T-helper 2 cell (primary cell): ENCODE measurements around the gene KIAA1217.

Experiments used
- DNase-seq, 5 experiments: peaks; one replicate each; pipeline versions ENCODE4 v3.0.0 to v3.0.0-alpha.2; 2012 to 2022

The KIAA1217 gene

DNA sequence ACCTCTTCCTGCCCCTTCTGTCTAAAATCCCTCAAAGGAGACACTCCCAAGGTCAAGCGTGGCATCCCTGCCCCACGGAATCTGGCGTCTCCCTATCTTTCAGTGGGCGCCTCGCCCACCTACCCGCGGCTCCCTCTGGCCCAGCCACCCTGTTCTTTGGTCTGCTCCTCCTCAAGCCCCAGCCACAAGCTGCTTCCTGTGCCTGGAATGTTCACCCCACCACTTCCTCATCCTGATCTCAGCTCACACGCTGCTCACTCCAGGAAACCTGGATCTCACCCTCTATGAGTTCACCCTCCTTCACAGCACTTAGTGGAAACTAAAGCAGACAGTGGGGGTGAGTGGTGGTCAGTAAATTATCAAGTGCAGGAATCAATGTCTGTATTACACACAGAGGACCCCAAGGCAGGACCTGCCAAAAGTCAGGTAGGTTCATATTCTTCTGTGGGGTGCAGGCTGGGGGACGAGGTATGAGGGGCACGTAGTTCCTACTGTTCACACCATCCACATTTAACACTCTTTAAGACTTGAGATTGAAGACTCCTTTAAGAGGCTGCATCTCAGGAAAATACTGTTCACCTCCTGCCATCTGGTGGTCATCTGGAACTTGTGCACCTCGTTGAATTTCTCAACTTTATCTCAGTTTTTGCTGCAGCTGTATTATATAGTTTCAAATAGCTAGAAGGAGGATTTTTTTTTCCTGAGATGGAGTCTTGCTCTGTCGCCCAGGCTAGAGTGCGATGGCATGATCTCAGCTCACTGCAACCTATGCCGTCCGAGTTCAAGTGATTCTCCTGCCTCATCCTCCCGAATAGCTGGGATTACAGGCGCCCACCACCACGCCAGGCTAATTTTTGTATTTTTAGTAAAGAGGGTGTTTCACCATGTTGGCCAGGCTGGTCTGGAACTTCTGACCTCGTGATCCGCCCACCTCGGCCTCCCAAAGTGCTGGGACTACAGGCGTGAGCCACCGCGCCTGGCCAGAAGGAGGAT is 348.1 kb downstream of the KIAA1217 start:
- peak in 1 of 5 experiments; percentile 58 for DNase-seq

DNA sequence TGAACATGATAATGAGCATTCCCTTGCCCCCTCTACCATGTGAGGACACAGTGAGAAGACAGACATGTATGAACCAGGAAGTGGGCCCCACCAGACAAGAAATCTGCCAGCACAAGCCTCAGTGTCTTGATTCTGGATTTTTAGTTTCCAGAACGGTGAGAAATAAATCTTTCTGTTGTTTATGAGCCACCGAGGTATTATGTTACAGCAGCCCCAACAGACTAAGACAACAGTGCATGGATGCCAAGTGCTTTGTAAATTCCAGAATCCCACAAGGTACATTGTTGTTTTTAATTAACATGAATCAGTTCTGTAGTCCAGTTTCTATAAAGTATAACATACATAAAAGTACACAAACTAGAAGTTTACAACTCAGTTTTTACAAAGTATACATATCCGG is 352.5 kb downstream of the KIAA1217 start:
- DNase-seq, result no peak

DNA sequence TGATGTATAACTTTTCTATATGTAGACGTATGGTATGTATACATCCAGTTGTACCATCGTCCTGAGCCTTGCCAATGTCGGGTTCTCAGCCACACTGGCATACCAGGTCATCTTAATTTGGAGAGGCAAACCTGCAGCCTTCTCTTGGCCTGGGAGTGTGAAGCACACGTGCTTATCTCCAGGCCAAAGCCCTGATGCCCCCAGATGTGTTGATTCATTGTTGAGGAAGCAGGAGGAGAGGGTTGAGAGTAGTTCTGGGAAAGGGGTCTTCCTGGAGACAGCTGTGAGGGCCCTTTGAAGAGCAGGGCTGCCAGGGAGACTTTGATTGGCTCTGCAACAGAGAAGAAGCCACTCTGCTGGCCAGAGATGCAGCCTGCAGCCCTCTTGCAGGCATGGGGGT is 359.1 kb downstream of the KIAA1217 start:
- DNase-seq, result no peak

DNA sequence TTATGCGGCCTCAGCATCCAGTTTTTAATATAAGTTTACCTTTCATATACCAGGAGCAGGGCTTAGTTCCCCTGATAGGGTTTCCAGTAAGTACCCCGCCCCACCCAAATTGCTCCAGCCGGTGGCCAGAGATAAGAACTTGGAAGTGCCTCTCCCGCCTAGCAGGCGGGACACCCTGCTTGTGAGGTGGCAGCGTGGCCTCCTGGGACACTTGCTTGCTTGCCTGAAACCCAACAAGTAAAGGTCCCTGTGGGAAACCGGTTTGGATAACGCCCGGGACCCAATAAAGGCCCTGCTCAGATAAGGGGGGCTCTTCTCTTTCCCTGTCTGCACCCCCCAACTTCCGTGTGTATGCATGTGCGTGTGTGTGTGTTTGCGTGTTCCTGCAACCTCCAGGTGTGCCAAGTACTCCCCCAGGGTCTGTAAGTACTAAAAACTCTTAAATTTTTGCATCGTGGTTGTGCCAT is 360.4 kb downstream of the KIAA1217 start:
- no peak for DNase-seq

DNA sequence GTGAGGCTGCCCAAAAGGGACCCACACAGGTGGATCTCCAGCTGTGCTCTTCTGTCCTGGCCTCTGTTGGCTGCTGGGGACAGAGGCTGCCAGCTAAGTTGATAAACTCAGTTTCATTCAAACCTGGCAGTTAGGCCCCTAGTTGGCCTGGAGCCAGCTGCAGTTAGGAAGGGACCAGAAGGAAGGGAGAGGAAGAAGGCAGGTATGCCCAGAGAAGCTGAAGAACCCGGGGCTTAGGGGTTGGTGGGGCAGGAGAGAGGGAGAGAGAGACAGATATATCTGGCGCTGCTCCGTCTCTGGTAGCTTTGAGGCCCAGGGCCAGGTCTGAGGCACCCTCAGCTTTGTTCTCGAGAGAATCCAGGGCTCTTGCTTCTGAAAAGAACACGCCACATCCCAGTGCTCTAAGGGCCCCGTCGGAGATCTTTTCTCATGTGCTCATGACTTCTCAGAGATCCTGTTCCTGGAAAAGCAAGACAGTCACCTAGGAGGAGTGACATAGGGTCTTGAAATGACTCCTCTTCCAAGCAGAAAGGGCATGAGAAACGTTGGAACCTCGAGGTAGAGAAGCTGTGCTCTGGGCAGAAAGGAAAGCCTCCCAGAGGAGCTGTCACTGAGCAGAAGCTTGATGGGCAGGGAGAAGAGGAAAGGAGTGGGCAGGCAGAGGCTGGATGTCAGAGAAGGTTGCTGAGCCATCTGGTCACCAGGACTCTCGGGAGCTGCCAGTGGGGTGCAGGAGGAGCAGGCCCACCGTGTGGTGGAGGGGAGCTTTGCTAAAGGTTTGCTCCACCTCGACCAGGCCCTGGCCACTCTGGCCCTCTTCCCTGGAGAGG is 361.1 kb downstream of the KIAA1217 start:
- DNase-seq, result no peak

DNA sequence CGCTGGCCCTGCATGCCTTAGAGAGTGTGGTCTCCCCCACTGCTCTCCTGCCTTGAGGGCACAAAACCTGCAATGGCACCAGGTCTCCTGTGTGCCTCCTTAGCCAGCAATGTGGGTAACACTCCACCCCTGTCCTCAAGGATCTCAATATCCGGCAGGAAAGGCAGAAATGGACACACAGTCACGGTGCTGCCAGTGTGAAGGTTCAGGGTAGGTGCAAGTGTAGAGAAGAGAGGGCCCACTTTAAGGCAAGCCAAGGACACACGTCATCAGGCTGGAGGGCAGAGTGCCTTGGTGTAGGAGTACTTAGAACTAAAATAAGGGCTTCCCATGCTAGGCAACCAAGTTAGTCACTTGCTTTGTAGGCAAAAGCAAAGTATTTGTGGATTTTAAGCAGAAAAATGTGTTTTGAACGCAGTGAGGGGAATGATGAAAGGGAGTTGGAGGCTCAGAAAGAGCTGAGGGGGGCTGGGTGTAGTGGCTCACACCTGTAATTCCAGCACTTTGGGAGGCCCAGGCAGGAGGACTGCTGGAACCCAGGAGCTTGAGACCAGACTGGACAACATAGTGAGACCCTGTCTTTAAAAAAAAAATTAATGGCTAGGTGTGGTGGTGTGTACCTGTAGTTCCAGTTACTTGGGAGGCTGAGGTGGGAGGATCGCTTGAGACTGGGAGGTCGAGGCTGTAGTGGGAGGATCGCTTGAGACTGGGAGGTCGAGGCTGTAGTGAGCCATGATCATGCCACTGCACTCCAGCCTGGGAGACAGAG is 361.9 kb downstream of the KIAA1217 start:
- DNase-seq, result no peak

DNA sequence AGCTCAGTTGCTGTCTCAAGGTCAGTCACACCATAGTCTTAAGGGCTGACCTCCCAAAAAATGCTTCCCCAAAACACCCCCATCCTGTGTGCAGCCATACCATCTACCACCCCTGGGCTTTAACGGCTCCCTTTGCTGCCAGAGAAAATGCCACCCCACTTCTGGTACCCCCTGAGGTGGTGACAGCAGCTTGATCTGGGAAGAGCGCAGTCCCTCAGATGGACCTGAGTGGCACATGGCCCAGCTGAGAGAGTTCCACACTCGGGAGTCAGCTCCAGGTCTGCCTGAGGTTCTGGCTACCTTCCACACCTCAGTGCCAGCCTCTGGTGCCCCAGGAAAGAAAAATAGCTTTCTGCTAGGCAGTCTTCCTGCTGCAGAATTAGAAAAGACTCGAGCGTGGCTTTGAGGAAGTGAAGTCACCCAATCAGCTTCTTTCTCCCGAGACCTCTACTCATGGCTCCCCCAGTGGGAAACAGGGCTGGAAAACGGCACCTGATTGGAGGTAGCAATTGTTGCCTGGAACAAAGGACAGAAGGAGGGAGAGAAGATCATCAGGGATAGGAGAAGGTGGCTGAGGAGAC is 363.0 kb downstream of the KIAA1217 start:
- DNase-seq, result no peak

DNA sequence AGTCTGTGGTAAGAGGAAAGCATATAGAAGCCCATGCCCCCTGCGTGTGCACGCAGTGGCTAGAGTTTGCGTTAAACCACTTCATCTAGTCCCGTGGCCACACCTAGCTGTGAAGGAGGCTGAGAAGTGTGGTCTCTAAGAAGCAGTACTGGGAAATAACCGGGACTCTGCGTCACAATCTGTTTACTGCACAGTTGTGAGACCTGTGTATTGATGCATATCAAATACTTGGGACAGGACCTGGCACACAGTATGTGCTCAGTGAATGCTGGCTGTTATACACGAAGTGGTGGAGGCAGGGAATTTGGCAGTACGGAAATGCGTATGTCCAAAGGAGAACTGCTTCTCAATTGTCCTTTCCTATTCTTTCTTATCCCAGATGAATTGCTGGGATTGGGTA is 365.2 kb downstream of the KIAA1217 start:
- DNase-seq, result no peak

DNA sequence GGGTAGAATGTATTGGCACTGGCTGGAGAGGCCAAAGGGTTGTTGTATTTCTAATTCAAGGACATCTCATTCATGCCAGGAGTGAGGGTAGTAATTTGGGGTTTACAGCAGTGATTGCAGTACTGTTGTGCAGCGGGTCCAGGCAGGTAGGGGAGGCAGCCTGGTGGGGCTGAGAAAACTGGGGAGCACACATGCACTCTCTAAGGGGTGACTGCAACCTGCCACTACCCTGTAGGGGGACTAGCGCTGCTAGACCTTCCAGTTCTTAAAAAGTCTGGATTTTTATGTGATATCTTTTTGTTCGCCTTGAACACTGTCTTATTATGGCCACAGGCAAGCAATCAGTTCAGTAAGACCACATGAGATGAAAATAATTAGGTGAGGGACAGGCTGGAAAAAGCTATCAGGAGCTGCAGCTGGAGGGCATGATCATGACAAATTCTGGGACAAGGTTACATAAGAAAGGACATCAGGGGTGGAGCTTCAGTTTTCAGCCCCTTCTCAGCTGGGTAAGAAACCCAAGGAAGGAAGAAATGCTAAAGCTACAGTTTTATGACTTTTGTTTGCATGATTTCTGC is 365.7 kb downstream of the KIAA1217 start:
- DNase-seq, result no peak

DNA sequence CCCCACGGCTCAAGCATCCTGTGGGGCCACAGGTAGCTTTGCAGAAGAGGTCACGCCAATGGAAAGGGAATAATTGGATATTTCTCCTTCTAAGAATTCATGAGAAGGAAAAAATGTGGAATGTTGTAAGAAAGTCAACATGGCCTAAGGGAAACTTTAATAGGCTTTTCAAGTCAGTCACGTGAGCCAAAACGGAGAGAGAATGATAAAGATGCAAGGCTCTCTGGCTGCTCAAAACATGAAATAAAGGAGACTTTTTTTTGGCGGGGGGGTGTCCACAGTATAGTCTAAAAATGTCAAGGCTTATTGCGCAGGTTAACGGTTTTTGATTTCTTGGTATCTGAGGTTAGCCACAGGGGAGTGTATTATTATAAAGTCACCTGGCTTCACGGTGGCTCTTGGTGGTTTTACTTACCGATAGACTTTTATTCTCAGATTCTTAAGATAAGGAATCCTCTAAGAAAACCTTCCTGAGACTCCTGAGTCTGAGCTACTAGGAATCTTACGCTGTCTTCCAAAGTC is 366.6 kb downstream of the KIAA1217 start:
- peak in 1 of 5 experiments; percentile 53 for DNase-seq

DNA sequence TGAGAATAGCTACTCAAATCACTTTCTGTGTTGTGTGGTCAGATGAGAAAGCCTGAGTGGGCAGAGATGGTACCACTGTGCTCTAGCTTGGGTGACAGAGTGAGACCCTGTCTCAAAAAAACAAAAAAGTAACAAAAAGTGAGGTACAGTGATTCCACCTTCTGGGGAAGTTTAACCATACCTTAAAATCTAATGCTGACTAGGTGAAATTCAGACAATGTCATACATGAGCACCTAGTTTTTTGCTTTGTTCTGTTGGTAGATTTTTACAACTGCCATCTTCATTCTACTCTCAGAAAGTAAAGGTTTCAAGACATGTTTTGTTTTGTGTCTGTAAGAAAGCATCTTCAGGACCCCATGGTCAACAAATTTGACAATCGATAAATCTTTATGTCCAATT is 370.5 kb downstream of the KIAA1217 start:
- DNase-seq, result no peak

DNA sequence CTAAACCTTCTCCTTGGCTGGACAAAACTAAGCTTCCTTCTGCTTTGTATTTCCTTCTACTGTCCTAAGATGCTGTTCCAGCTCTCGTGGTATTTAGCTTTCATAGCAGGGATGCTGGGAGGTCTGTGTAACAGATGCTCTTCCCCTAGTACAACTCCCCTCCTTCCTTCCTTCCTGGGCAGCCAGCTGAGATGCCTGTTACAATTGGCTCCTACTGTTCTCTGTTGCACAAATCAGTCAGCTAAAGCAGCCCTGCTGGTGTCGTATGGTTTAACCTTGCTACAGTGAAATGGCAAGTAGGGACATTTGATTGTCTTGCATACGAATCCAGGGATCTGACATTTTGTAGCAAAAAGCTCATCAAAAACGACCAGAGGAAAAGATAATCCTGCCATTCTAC is 371.0 kb downstream of the KIAA1217 start:
- no peak for DNase-seq

DNA sequence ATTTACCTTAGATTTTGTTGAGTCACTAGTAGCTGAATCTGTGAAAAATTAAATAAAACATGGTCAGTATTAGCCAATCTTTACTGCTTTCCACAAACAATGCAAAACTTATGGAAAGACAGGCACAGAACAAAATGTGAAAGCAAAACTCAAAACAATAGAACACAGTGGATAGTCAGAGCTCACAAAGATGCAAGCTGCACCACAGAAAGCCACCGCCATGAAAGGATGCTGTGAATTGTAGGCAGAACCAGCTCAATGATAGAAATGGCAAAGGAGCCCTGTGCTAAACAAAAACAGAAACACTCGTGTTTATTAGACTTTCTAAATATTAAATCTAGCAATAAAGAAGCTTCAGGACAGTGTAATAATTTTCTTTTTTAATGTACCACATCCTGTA is 380.3 kb downstream of the KIAA1217 start:
- no peak for DNase-seq

DNA sequence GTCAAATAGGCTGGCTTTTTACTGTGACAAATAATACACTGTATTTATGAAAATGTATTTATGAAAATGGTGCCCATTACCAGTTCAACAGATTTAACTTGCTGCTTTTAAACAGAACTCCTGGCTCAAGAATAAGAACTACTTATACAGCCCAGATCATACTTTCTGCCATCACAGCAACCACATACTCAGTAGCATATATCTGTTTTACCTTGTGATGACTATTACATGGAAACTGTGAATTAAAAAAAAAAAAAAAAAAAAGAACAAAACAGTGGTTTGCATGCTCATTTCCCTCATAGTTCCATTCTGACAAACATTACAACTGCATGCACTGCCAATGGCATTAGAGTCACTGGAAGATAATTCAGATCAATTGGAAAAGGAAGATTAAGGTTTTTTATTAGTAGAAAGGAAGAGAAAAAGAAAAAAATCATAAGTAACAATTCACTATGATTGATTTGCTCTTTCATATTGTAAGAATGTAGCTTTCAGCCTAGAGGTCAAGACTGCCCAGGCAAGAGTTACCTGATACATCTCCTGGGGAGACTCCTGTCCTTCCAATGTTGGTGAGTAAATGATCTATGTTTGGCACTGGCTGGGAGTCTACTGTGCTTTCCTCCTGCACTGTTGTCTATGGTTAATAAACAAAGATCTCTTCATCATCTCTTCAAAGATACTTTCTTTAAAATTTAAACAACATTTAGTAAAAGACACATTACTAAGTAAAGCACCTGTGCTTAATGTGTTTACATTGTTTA is 381.9 kb downstream of the KIAA1217 start:
- no peak for DNase-seq

DNA sequence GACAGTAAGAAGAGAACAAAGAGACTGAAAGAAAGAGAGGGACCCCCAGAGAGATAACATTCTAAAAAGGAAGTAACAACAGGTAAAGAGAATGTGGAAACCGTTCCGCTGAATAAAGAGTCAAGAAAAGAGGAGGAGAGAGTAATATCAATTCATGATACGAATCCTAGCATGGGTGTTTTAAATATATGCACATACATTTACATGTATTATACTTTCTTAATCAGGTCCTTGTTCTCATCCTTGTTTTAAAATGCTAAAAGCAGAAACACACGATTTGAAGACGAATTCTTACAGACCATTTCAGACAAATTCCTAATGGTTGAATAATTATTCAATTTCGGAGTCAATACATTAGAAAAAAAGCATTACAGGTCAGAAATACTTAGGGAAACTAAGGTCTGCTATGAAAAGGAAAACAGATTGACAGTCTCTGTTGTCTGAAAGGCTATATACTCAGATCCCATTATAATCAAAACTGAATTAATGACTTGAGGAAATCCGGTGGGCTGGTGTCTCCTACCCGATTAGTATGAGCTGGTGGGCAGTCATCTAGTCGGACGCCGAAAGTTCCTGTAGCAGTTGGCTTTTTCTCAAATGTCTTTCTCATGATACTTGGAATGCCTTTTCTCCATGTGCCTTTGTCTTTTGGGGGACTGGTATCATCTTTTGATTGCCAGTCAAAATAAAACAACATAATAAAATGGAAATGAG is 387.4 kb downstream of the KIAA1217 start:
- no peak for DNase-seq

DNA sequence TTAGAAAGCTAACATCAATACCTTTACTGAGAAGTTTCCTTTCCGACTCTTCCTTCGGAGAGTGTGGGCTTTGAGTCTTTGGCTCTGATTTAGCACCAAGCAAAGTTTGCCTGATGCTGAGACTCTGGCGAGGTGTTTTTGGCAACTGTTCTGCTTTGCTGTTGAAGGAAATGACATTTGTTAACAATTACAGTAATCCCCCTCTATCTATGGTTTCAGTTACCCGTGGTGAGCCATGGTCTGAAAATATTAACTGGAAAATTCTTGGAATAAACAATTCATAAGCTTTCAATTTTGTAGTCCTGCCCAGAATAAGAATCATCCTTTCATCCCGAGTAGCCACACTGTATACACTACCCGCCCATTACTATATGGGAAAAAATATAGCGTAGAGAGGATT is 388.5 kb downstream of the KIAA1217 start:
- no peak for DNase-seq
